HepG2 (cell line): Measurements from ENCODE around the gene SAP25. TPM values are rescaled to one million over a fixed set of nuclear protein-coding genes. Genes with fewer than 3 reads are reported as not detected.

ENCODE experiments used
- ATAC-seq: fragments of 200-7000 bp; cut with Tn5 transposase; 3 replicates; pipeline ENCODE4 v1.9.1; 2020; ENCODE audit warnings: mild to moderate bottlenecking, moderate library complexity
- BruUV-seq: library from RNA; stranded (reverse); fragments of 400-500 nt; replicated peaks from 2 replicates; lab custom pipeline; 2021; lab: Mats Ljungman, UMichigan
- CTCF ChIA-PET: fragments of 300-600 bp; formaldehyde crosslinking; extraction: SDS; loops from one replicate; lab custom pipeline; 2021; ENCODE audit warnings: low total read pairs, inconsistent platforms, low intra/inter-chr PET ratio; lab: Yijun Ruan, JAX
- POLR2A ChIA-PET: fragments of 350-600 bp; sonication (Branson Sonifier 250); formaldehyde crosslinking; loops from one replicate; lab custom pipeline; 2020; ENCODE audit warnings: antibody characterized with exemption, inconsistent platforms; lab: Yijun Ruan, JAX
- DNase-seq: peaks from one replicate; pipeline ENCODE4 v3.0.0-alpha.2; 2015; ENCODE audit warnings: low spot score
- FAIRE-seq: peaks from 3 replicates; lab custom pipeline; 2011; peaks lifted over from hg19 to GRCh38; lab: Jason Lieb, UNC
- H2AFZ ChIP-seq: one replicate; pipeline ENCODE4 v1.6.1; 2011; ENCODE audit warnings: low read length, inconsistent platforms
- H3K27ac ChIP-seq: fragments of 300-600 bp; 3 replicates; pipeline ENCODE4 v1.8.0; 2011; ENCODE audit warnings: mixed run types, mild to moderate bottlenecking, mixed read lengths, low read length, inconsistent platforms; ENCODE audit not compliant: insufficient read depth; ENCODE audit errors: extremely low read length
- H3K27me3 ChIP-seq, 2 experiments: fragments of 200-600 bp in 1 of 2; 2 replicates in 1 of 2; 3 replicates in 1 of 2; pipeline versions ENCODE4 v1.6.0 to v1.8.0; 2011; ENCODE audit warnings: low read length in 2 of 2, mild to moderate bottlenecking in 2 of 2, moderate library complexity in 2 of 2, inconsistent platforms in 1 of 2; ENCODE audit not compliant: insufficient read depth in 2 of 2, control insufficient read depth in 1 of 2
- H3K36me3 ChIP-seq, 2 experiments: fragments of 200-600 bp in 1 of 2; replicated peaks in 1 of 2; 2 replicates in 1 of 2; 3 replicates in 1 of 2; pipeline versions ENCODE4 v1.5.1 to v1.8.0; 2011; ENCODE audit warnings: low read length in 2 of 2, inconsistent platforms in 1 of 2; ENCODE audit not compliant: insufficient read depth in 2 of 2, control insufficient read depth in 1 of 2
- H3K4me1 ChIP-seq: 2 replicates; pipeline ENCODE4 v1.5.1; 2012; ENCODE audit warnings: low read length, inconsistent platforms; ENCODE audit not compliant: insufficient read depth
- H3K4me2 ChIP-seq: 2 replicates; pipeline ENCODE4 v1.6.0; 2011; ENCODE audit warnings: low read depth, low read length, inconsistent platforms
- H3K4me3 ChIP-seq, 3 experiments: fragments of 200-600 bp in 1 of 3; sonication (generic), shearing (Covaris generic) in 1 of 3; replicated peaks in 1 of 3; 2 replicates each; pipeline ENCODE4 v1.5.1; 2011 to 2016; ENCODE audit warnings: low read length in 3 of 3, inconsistent platforms in 2 of 3, low read depth in 2 of 3, mild to moderate bottlenecking in 2 of 3, control low read depth in 1 of 3, mixed read lengths in 1 of 3; ENCODE audit not compliant: insufficient read depth in 1 of 3
- H3K79me2 ChIP-seq: one replicate; pipeline ENCODE4 v1.6.1; 2011; ENCODE audit warnings: low read length, inconsistent platforms; ENCODE audit not compliant: insufficient read depth
- H3K9ac ChIP-seq: 2 replicates; pipeline ENCODE4 v1.6.0; 2011; ENCODE audit warnings: mild to moderate bottlenecking, low read depth, low read length, inconsistent platforms; ENCODE audit not compliant: insufficient read depth
- H3K9me3 ChIP-seq: 2 replicates; pipeline ENCODE4 v1.5.1; 2012; ENCODE audit warnings: mild to moderate bottlenecking, low read length
- H4K20me1 ChIP-seq: 2 replicates; pipeline ENCODE4 v1.6.0; 2011; ENCODE audit warnings: inconsistent platforms, mild to moderate bottlenecking, low read length, moderate library complexity; ENCODE audit not compliant: insufficient read depth
- ASH2L ChIP-seq: fragments of 300-600, 200-600 bp; sonication (generic); IDR thresholded peaks from 2 replicates; pipeline ENCODE4 v1.7.0; 2017; ENCODE audit warnings: low read depth, mild to moderate bottlenecking, moderate library complexity, mixed read lengths, low read length; ENCODE audit not compliant: insufficient read length
- ELF3 ChIP-seq: IDR thresholded peaks from 2 replicates; pipeline ENCODE4 v1.6.1; 2016; ENCODE audit warnings: missing genetic modification reagents, missing compliant biosample characterization
- GFI1 ChIP-seq: sonication (generic); formaldehyde crosslinking; IDR thresholded peaks from 2 replicates; pipeline ENCODE4 v1.5.0; 2020; ENCODE audit warnings: missing genetic modification reagents, mild to moderate bottlenecking, borderline replicate concordance
- GTF2F1 ChIP-seq: fragments of 150-350 bp; IDR thresholded peaks from 2 replicates; pipeline ENCODE4 v1.6.1; 2014; ENCODE audit warnings: low read length
- IRF9 ChIP-seq: sonication (generic); formaldehyde crosslinking; IDR thresholded peaks from 2 replicates; pipeline ENCODE4 v1.8.0; 2022; ENCODE audit warnings: missing genetic modification reagents, mild to moderate bottlenecking, borderline replicate concordance
- JUND ChIP-seq: sonication (generic); formaldehyde crosslinking; IDR thresholded peaks from 2 replicates; pipeline ENCODE4 v1.8.0; 2022; ENCODE audit warnings: mild to moderate bottlenecking, missing genetic modification reagents
- KDM3A ChIP-seq: IDR thresholded peaks from 2 replicates; pipeline ENCODE4 v1.6.1; 2018; ENCODE audit warnings: low read depth, missing compliant biosample characterization
- KLF6 ChIP-seq: IDR thresholded peaks from 2 replicates; pipeline ENCODE4 v1.8.0; 2016; ENCODE audit warnings: missing biosample characterization, missing genetic modification reagents
- MED1 ChIP-seq: sonication (generic); formaldehyde crosslinking; IDR thresholded peaks from 2 replicates; pipeline ENCODE4 v1.4.0; 2020; ENCODE audit warnings: missing genetic modification reagents
- NFKB2 ChIP-seq: sonication (generic); formaldehyde crosslinking; IDR thresholded peaks from 2 replicates; pipeline ENCODE4 v1.4.0; 2020; ENCODE audit warnings: missing genetic modification reagents, borderline replicate concordance
- NR2F2 ChIP-seq: IDR thresholded peaks from 2 replicates; pipeline ENCODE4 v1.6.1; 2012; ENCODE audit warnings: low read depth, inconsistent platforms, borderline replicate concordance
- PLRG1 ChIP-seq: fragments of 450-650 bp; conservative IDR thresholded peaks from 2 replicates; pipeline ENCODE4 v1.6.1; 2016
- PPARG ChIP-seq: conservative IDR thresholded peaks from 2 replicates; pipeline ENCODE4 v1.6.1; 2016; ENCODE audit warnings: missing biosample characterization, missing genetic modification reagents
- RBM39 ChIP-seq: fragments of 200-400 bp; formaldehyde crosslinking; IDR thresholded peaks from one replicate; pipeline ENCODE4 v1.6.1; 2018; ENCODE audit warnings: antibody characterized with exemption, mild to moderate bottlenecking, low read depth, low read length; ENCODE audit not compliant: poor library complexity, severe bottlenecking
- RELA ChIP-seq: sonication (generic); formaldehyde crosslinking; IDR thresholded peaks from 2 replicates; pipeline ENCODE4 v1.4.0; 2020; ENCODE audit warnings: missing genetic modification reagents
- REST ChIP-seq, 2 experiments: IDR thresholded peaks; 2 replicates each; pipeline ENCODE4 v1.6.1; 2011 to 2012; ENCODE audit warnings: low read length in 2 of 2, borderline replicate concordance in 1 of 2, low read depth in 1 of 2, mild to moderate bottlenecking in 1 of 2, moderate library complexity in 1 of 2
- SETDB1 ChIP-seq: sonication (generic); formaldehyde crosslinking; IDR thresholded peaks from 2 replicates; pipeline ENCODE4 v1.5.1; 2020; ENCODE audit warnings: missing genetic modification reagents, mild to moderate bottlenecking, borderline replicate concordance
- U2AF1 ChIP-seq: fragments of 200-400 bp; formaldehyde crosslinking; optimal IDR thresholded peaks from 2 replicates; pipeline ENCODE3; 2017; ENCODE audit warnings: mild to moderate bottlenecking, low read depth, low read length
- ZNF510 ChIP-seq: sonication (generic); formaldehyde crosslinking; IDR thresholded peaks from 2 replicates; pipeline ENCODE4 v1.4.0; 2020; ENCODE audit warnings: low read depth, mild to moderate bottlenecking, missing genetic modification reagents
- ZUFSP ChIP-seq: sonication (generic); formaldehyde crosslinking; IDR thresholded peaks from 2 replicates; pipeline ENCODE4 v1.9.0; 2021; ENCODE audit warnings: missing genetic modification reagents, mild to moderate bottlenecking, borderline replicate concordance
- WGBS: methylation state at CpG from one replicate; pipeline ENCODE4 v1.1.6; 2017; ENCODE audit warnings: low lambda C conversion rate; 5-methylcytosine and 5-hydroxymethylcytosine counted together
- in situ Hi-C: cut with HindIII; loops from 2 replicates; pipeline ENCODE4 v1.10.0; 2017; ENCODE audit warnings: low pct_unique_long_range_greater_than_20kb; ENCODE audit not compliant: extremely low pct_ligation_motif_present
- intact Hi-C: fragments of 100-400 bp; cut with micrococcal nuclease; formaldehyde crosslinking; loops from one replicate; pipeline ENCODE4 v1.10.0; 2022; ENCODE audit not compliant: unreplicated experiment
- polyA plus RNA-seq, 8 experiments: library from polyadenylated mRNA; depleted of rRNA in 3 of 8; stranded (reverse) in 7 of 8; unstranded in 1 of 8; fragments of >200 nt; fragmentation: Illumina TruSeq in 4 of 8; extraction: Trizol in 4 of 8; gene quantifications; 2 replicates each; pipeline versions ENCODE4 v1.2.1 to v1.2.3, GENCODE V29; 2011 to 2016; ENCODE audit warnings: low read depth in 4 of 8, missing spikeins in 1 of 8, mixed read lengths in 1 of 8; ENCODE audit not compliant: insufficient read depth in 1 of 8
- total RNA-seq, 5 experiments: library from RNA; depleted of rRNA; stranded (reverse); fragments of >200 nt; fragmentation: Illumina TruSeq; extraction: Trizol; gene quantifications; 2 replicates each; pipeline ENCODE4 v1.2.3, GENCODE V29; 2016; ENCODE audit warnings: low read depth in 1 of 5

Gene SAP25
- total and polyA plus RNA-seq, 2 of the 13 experiments (the other 11 are each of a cell fraction or from before 2014, with no cell fraction given): 0.15 to 0.20 TPM

- H2AFZ ChIP-seq: no peak overlapping the region
- no peaks in the 10 kb centered on the region for H3K79me2 ChIP-seq
- H3K27ac ChIP-seq: peak overlapping the region; percentile 99
- no TSS peak for BruUV-seq
- in situ Hi-C loops: loop anchor here (5.0 kb wide), 1 partner anchor 80 kb away; no protein-coding TSS in a partner anchor
- peaks cover 14% of the 10 kb centered on the region; the same call in 1 of the 2 replicates for H4K20me1 ChIP-seq
- H3K27me3 ChIP-seq: no peaks in the 10 kb centered on the region
- FAIRE-seq (peak; percentile 43), ATAC-seq (peak; percentile 0), DNase-seq (peak; percentile 77)
- H3K4me2 ChIP-seq: peak overlapping the region; percentile 57
- peak overlapping the region; percentile 73 for H3K9ac ChIP-seq
- no CpG with 5 or more reads among the region's 3 CpGs for WGBS
- no peak overlapping the region; a peak in 1 of 6 replicates for H3K4me3 ChIP-seq
- H3K4me1 ChIP-seq: peaks cover 100% of the 10 kb centered on the region
- H3K36me3 ChIP-seq: peaks cover 15 to 30% of the 10 kb centered on the region in 2 experiments
- POLR2A ChIA-PET: interaction anchor here (1.7 to 3.6 kb wide), 5 partner anchors 18 to 113 kb away, joined by 8 to 33 read pairs (median 12); partner anchors contain the start of genes AGFG2, FBXO24, LRCH4 and MOSPD3
- CTCF ChIA-PET: no interaction called here
- H3K9me3 ChIP-seq: no peaks in the 10 kb centered on the region
- intact Hi-C loops: no loop called here
- TF ChIP-seq U2AF1 (no peak), REST (IDR thresholded peaks at IDR 0.05; ENCODE audit: borderline replicate concordance in 1 of 2, low read depth in 1 of 2, low read length in 2 of 2) (no peak), GTF2F1 (no peak), KDM3A (no peak), RBM39 (peak; percentile 23), KLF6 (CRISPR knock-in tag) (no peak), ASH2L (no peak), GFI1 (CRISPR knock-in tag) (peak; percentile 16), PLRG1 (no peak), PPARG (peak; percentile 54; the same call in 1 of the 2 replicates), MED1 (0 out of 2 replicates have a peak, but pooled peaks have one; percentile 14), NFKB2 (CRISPR knock-in tag) (no peak), JUND (CRISPR knock-in tag) (no peak), SETDB1 (no peak), NR2F2 (no peak), ELF3 (CRISPR knock-in tag) (peak; percentile 86), RELA (CRISPR knock-in tag) (no peak), ZUFSP (CRISPR knock-in tag) (no peak), ZNF510 (CRISPR knock-in tag) (no peak), IRF9 (CRISPR knock-in tag) (0 out of 2 replicates have a peak, but pooled peaks have one; percentile 1)
Measured at GRCh38 chr7:100567751-100568175, 5.9 kb downstream of the SAP25 start.
